Endothelial cell of umbilical vein (primary cell): ENCODE data around the gene TAGLN2. TPM values are rescaled to one million over a fixed set of nuclear protein-coding genes. Genes with fewer than 3 reads are reported as not detected.

Experiments
- BruUV-seq: library from RNA; stranded (reverse); fragments of 400-500 nt; replicated peaks from 2 replicates; lab custom pipeline; 2021; lab: Mats Ljungman, UMichigan
- CTCF ChIA-PET: fragments of 300-600, 350-600 bp; sonication (Branson Sonifier 250); formaldehyde crosslinking; loops from one replicate; lab custom pipeline; 2021; ENCODE audit warnings: antibody characterized with exemption, inconsistent platforms; lab: Charles Lee
- POLR2A ChIA-PET: fragments of 300-600, 350-600 bp; sonication (Branson Sonifier 250); formaldehyde crosslinking; loops from one replicate; lab custom pipeline; 2021; ENCODE audit warnings: antibody characterized with exemption, inconsistent platforms; lab: Charles Lee
- DNase-seq: peaks from one replicate; pipeline ENCODE4 v3.0.0-alpha.2; 2011; ENCODE audit warnings: low read depth, low spot score
- FAIRE-seq: peaks from 2 replicates; lab custom pipeline; 2011; peaks lifted over from hg19 to GRCh38; lab: Jason Lieb, UNC
- H2AFZ ChIP-seq: 2 replicates; pipeline ENCODE4 v1.6.0; 2012; ENCODE audit warnings: low read depth, low read length, control low read depth, inconsistent platforms
- H3K27ac ChIP-seq: 2 replicates; pipeline ENCODE4 v1.5.1; 2011; ENCODE audit warnings: low read depth, mild to moderate bottlenecking, control low read depth, low read length, moderate library complexity; ENCODE audit not compliant: insufficient read depth
- H3K27me3 ChIP-seq, 2 experiments: 2 replicates each; pipeline versions ENCODE4 v1.6.0 to v1.6.1; 2011; ENCODE audit warnings: low read length in 2 of 2, mixed read lengths in 1 of 2; ENCODE audit not compliant: control insufficient read depth in 2 of 2, insufficient read depth in 2 of 2
- H3K36me3 ChIP-seq, 2 experiments: 2 replicates in 1 of 2; 3 replicates in 1 of 2; pipeline ENCODE4 v1.5.1; 2011; ENCODE audit warnings: low read length in 2 of 2, mild to moderate bottlenecking in 1 of 2, moderate library complexity in 1 of 2; ENCODE audit not compliant: control insufficient read depth in 2 of 2, insufficient read depth in 2 of 2; ENCODE audit errors: extremely low read depth in 1 of 2
- H3K4me1 ChIP-seq: 3 replicates; pipeline ENCODE4 v1.5.1; 2011; ENCODE audit warnings: mild to moderate bottlenecking, low read length; ENCODE audit not compliant: control insufficient read depth, insufficient read depth; ENCODE audit errors: extremely low read depth
- H3K4me2 ChIP-seq: 2 replicates; pipeline ENCODE4 v1.6.1; 2011; ENCODE audit warnings: low read length, control low read depth, mixed read lengths; ENCODE audit not compliant: insufficient read depth
- H3K4me3 ChIP-seq, 3 experiments: fragments of 200-600 bp in 1 of 3; sonication (generic), shearing (Covaris generic) in 1 of 3; replicated peaks in 1 of 3; 2 replicates each; pipeline ENCODE4 v1.5.1; 2011 to 2016; ENCODE audit warnings: control low read depth in 3 of 3, low read length in 3 of 3, mild to moderate bottlenecking in 2 of 3, inconsistent platforms in 1 of 3, low read depth in 1 of 3, moderate library complexity in 1 of 3; ENCODE audit not compliant: insufficient read depth in 1 of 3
- H3K79me2 ChIP-seq: 2 replicates; pipeline ENCODE4 v1.6.0; 2012; ENCODE audit warnings: low read length, inconsistent platforms; ENCODE audit not compliant: control insufficient read depth, insufficient read depth
- H3K9ac ChIP-seq: replicated peaks from 2 replicates; pipeline ENCODE3; 2011; ENCODE audit warnings: low read length, control low read depth; ENCODE audit not compliant: insufficient read depth; ENCODE audit errors: extremely low read depth
- H3K9me1 ChIP-seq: replicated peaks from 3 replicates; pipeline ENCODE4 v1.6.0; 2011; ENCODE audit warnings: mild to moderate bottlenecking, low read length; ENCODE audit not compliant: control insufficient read depth, insufficient read depth; ENCODE audit errors: extremely low read depth
- H3K9me3 ChIP-seq: replicated peaks from 2 replicates; pipeline ENCODE4 v1.5.1; 2012; ENCODE audit warnings: low read length, inconsistent platforms; ENCODE audit not compliant: control insufficient read depth, insufficient read depth
- H4K20me1 ChIP-seq: replicated peaks from 2 replicates; pipeline ENCODE3; 2011; ENCODE audit warnings: mild to moderate bottlenecking, low read length; ENCODE audit not compliant: control insufficient read depth, insufficient read depth; ENCODE audit errors: extremely low read depth
- EZH2 ChIP-seq: IDR thresholded peaks from 2 replicates; pipeline ENCODE4 v1.6.1; 2012; ENCODE audit warnings: borderline replicate concordance, low read depth, mild to moderate bottlenecking, moderate library complexity, low read length, inconsistent platforms; ENCODE audit not compliant: severe bottlenecking
- FOS ChIP-seq: IDR thresholded peaks from 2 replicates; pipeline ENCODE4 v1.6.1; 2011; ENCODE audit warnings: mild to moderate bottlenecking, low read length, moderate library complexity, borderline replicate concordance; ENCODE audit not compliant: insufficient read depth
- GATA2 ChIP-seq: IDR thresholded peaks from 2 replicates; pipeline ENCODE4 v1.7.0; 2011; ENCODE audit warnings: low read depth, mild to moderate bottlenecking, moderate library complexity, mixed read lengths, low read length; ENCODE audit not compliant: insufficient read length, insufficient read depth
- JUN ChIP-seq: IDR thresholded peaks from 2 replicates; pipeline ENCODE4 v1.6.1; 2011; ENCODE audit warnings: borderline replicate concordance, low read depth; ENCODE audit not compliant: insufficient read length, insufficient read depth
- MYC ChIP-seq: IDR thresholded peaks from one replicate; pipeline ENCODE4 v1.6.1; 2011; ENCODE audit warnings: mild to moderate bottlenecking, low read depth, low read length
- POLR2A ChIP-seq: IDR thresholded peaks from 2 replicates; pipeline ENCODE4 v1.6.1; 2012; ENCODE audit warnings: low read depth, mild to moderate bottlenecking, control low read depth, low read length
- POLR2AphosphoS5 ChIP-seq: IDR thresholded peaks from 2 replicates; pipeline ENCODE4 v1.6.1; 2012; ENCODE audit warnings: low read depth, mild to moderate bottlenecking, control low read depth, low read length, moderate library complexity; ENCODE audit not compliant: insufficient read depth
- dilution Hi-C: fragments of 300-500 bp; cut with MboI; formaldehyde crosslinking; loops from one replicate; pipeline ENCODE4 v1.15.0; 2019; ENCODE audit warnings: low sequenced_read_pairs; ENCODE audit not compliant: extremely low pct_ligation_motif_present
- intact Hi-C: fragments of 100-400 bp; cut with micrococcal nuclease; formaldehyde crosslinking; loops from one replicate; pipeline ENCODE4 v1.10.0; 2022
- polyA plus RNA-seq, 4 experiments: library from polyadenylated mRNA; depleted of rRNA in 3 of 4; stranded (reverse) in 3 of 4; unstranded in 1 of 4; fragments of >200 nt; gene quantifications; 2 replicates each; pipeline versions ENCODE4 v1.2.1 to v1.2.3, GENCODE V29; 2011 to 2012; ENCODE audit warnings: missing spikeins in 1 of 4
- total RNA-seq: library from RNA; stranded (reverse); gene quantifications from 2 replicates; pipeline ENCODE4 v1.2.3, GENCODE V29; 2021
- TF ChIP-seq, protein P1 (sequence below), 2 donors: IDR thresholded peaks; 1 replicate in 1 of 2; 2 replicates in 1 of 2; pipeline ENCODE4 v1.5.1; 2011; ENCODE audit warnings: low read length in 2 of 2, mild to moderate bottlenecking in 2 of 2, moderate library complexity in 2 of 2, control low read depth in 1 of 2, inconsistent platforms in 1 of 2, low read depth in 1 of 2; ENCODE audit not compliant: insufficient read depth in 1 of 2; ENCODE audit errors: extremely low read depth in 1 of 2
- TF ChIP-seq, protein P2 (sequence below): IDR thresholded peaks from 2 replicates; pipeline ENCODE4 v1.6.1; 2011; ENCODE audit not compliant: insufficient read depth, insufficient read length

TAGLN2 gene
- total and polyA plus RNA-seq, 2 donors (not counting 3 experiments of a cell fraction or from before 2014, with no cell fraction given): 646 to 1,279 TPM

DNA sequence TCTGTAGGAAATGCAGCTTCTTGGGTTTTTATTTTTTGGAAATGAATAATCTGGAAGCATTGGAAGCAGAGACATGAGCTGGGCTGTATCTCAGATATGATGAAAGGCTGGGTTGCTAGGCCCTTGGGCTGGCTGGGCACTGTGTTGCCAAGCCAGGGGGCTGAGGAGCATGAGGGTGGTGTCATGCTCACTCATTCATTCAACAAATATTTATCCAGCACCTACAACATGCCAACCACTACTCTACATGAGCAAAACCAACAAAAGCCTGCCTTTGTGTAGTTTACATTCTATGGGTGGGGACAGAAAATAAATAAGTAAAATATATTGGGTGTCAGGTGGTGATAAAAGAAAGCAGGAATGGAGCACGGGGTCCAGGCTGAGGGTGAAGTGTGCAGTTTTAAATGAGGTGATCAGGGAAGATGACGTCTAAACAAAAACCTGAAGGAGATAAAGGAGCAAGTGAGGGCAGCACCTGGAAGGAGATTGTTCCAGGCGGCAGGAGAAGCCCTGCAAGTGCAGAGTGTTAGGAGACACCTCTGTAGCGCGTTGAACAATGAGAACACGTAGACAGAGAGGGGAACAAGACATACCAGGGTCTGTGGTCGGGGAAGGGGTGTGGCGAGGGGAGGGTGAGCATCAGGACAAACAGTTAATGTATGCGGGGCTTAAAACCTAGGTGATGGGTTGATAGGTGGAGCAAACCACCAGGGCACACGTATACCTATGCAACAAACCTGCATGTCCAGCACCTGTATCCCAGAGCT is 10.9 kb downstream of the TAGLN2 start:
- no peak overlapping the region for H3K4me3 ChIP-seq
- H3K9me1 ChIP-seq: no peaks in the 10 kb centered on the region
- H3K79me2 ChIP-seq: peaks cover 4% of the 10 kb centered on the region
- H3K36me3 ChIP-seq: peaks cover 7 to 18% of the 10 kb centered on the region in 2 experiments
- no peak for TF ChIP-seq EZH2
- TF ChIP-seq, protein P1, sequence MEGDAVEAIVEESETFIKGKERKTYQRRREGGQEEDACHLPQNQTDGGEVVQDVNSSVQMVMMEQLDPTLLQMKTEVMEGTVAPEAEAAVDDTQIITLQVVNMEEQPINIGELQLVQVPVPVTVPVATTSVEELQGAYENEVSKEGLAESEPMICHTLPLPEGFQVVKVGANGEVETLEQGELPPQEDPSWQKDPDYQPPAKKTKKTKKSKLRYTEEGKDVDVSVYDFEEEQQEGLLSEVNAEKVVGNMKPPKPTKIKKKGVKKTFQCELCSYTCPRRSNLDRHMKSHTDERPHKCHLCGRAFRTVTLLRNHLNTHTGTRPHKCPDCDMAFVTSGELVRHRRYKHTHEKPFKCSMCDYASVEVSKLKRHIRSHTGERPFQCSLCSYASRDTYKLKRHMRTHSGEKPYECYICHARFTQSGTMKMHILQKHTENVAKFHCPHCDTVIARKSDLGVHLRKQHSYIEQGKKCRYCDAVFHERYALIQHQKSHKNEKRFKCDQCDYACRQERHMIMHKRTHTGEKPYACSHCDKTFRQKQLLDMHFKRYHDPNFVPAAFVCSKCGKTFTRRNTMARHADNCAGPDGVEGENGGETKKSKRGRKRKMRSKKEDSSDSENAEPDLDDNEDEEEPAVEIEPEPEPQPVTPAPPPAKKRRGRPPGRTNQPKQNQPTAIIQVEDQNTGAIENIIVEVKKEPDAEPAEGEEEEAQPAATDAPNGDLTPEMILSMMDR (IDR thresholded peaks at IDR 0.05; ENCODE audit: extremely low read depth in 1 of 2, insufficient read depth in 1 of 2, low read depth in 1 of 2, low read length in 2 of 2): no peak
- TF ChIP-seq MYC: no peak
- no peak for TF ChIP-seq POLR2A
- TF ChIP-seq, protein P2, sequence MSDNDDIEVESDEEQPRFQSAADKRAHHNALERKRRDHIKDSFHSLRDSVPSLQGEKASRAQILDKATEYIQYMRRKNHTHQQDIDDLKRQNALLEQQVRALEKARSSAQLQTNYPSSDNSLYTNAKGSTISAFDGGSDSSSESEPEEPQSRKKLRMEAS: no peak
- TF ChIP-seq JUN: no peak
- TF ChIP-seq FOS: no peak
- TF ChIP-seq POLR2AphosphoS5: no peak
- no peak for TF ChIP-seq GATA2
- no peak overlapping the region for H3K4me2 ChIP-seq
- H4K20me1 ChIP-seq: no peaks in the 10 kb centered on the region
- FAIRE-seq: no peak
- dilution Hi-C loops (no loop called here), intact Hi-C loops (no loop called here)
- no TSS peak for BruUV-seq
- no peak overlapping the region for H2AFZ ChIP-seq
- POLR2A ChIA-PET: no interaction called here
- no peaks in the 10 kb centered on the region for H3K9me3 ChIP-seq
- DNase-seq: no peak
- no peaks in the 10 kb centered on the region for H3K27me3 ChIP-seq
- H3K27ac ChIP-seq: no peak overlapping the region
- peaks cover 36% of the 10 kb centered on the region for H3K4me1 ChIP-seq
- no peak overlapping the region for H3K9ac ChIP-seq
- CTCF ChIA-PET: interaction anchor here (0.7 to 0.9 kb wide), 2 partner anchors 9 to 22 kb away, joined by 3 read pairs; no protein-coding TSS in a partner anchor
